Activated CD4-positive, alpha-beta T cell treated with anti-CD3 and anti-CD28 coated beads for 1 hour (primary cell): ENCODE results near the gene SLC29A2.
"Not testable (repeated sequence)": the region's sequence is repeated elsewhere in the genome, so short reads cannot be mapped to it uniquely, and the experiment has no call there.

Source experiments
- DNase-seq: peaks from one replicate; pipeline ENCODE4 v3.0.0-alpha.2; 2020

SLC29A2 gene

GRCh38 chr11:66332371-66333219, 39.0 kb downstream of the SLC29A2 start:
- DNase-seq: no peak

- DNase-seq: no peak
Observed at GRCh38 chr11:66331542-66332370, 39.8 kb downstream of the SLC29A2 start.

GRCh38 chr11:66330931-66331330, 40.6 kb downstream of the SLC29A2 start:
- no peak for DNase-seq

DNA sequence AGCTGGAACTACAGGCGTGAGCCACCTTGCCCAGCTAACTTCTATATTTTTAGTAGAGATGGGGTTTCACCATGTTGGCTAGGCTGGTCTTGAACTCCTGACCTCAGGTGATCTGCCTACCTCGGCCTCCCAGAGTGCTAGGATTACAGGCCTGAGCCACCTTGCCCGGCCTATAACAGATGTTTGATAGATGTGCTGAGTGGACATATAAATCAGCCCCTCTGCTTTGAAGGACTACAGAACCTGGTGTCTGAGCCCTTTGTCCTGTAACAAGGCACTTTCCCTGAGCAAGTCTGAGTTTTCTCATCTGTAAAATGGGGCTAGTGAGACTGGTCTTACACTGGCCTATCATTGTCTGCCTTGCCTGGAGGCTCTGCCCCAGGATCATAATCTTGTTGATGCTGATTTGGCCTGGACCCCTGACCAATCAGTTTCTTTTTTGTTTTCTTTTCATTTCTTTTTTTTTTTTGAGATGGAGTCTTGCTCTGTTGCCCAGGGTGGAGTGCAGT, 42.3 kb downstream of the SLC29A2 start:
- DNase-seq: no peak

- peak; percentile 71 for DNase-seq
Observed at GRCh38 chr11:66328302-66329144, 43.0 kb downstream of the SLC29A2 start.

- no peak for DNase-seq
Observed at GRCh38 chr11:66328031-66328301, 43.6 kb downstream of the SLC29A2 start.

DNA sequence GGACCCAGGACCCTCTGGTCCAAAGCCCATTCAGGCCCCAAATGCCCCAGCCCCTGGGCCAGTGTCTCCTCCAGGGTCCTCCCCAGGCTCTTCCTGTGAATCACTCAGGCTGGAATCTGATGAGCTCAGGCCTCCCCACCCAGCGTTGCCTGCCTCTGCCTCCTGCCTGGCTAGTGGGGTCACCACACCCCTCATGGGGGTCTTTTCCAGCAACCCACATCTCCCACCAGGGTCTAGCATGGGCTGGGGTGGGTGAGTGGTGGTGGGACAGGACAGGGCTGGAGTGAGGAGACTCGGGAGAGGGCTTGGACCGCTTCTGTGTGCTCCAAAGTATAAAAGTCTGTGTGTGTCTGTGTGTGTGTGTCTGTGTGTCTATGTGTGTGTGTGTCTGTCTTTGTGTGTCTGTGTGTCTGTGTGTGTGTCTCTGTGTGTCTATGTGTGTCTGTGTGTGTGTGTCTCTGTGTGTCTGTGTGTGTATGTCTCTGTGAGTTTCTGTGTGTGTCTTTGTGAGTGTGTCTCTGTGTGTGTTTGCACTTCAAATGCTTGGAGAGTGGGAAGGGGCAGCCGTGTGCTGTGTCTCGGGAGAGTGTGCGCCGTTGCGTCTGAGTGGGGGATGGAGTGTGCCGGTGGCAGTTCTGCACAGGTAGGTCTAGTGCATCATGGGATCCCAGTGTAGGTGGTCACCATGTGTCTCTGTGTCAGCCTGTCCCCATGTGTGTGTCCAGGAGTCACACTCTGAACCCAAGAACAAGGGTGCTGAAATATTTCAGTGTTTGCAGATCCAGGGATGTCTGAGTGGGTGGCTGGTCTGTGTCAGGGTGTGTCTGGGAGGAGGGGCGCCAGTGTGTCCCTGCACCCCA, 44.2 kb downstream of the SLC29A2 start:
- DNase-seq: no peak

DNA sequence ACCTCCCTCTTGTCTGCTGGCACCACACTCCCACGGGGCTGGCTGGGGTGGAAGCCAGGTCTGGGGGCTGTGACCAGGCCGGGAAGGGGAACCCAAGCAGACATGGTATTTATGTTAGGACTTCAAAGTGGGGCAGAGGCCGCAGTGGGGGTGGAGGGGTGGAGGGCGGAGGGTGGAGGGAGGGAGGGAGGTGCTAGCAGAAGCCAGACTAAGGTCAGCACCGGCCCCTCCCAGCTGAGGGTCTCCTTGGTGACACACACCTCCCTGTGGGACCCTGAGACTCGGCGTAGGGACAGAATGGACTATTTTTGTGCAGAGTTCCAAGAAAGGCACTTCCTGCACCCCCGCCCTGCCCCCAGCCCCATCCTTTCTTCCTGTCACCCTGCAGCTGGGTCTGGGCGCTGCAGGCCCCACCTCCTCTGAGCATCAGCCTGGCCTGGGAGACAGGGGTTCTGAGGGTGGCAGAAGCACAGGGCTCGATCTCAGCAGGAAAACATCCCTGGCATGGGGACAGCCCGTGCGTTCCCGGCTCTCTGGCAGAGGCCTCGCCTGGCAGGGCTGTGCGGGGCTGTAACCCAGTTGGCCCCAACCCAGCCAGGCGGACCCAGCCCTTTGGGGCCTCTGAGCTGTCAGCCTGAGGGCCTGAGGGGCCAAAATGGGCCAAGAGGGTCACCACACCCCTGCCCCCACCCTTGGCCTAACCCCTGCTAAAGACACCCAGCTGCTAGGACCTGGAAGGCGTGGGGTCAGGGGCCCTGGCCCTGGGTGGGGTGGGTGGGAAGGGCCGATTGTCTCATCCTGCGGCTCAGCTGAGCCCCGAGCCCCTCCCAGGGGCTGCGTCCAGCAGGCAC, 45.1 kb downstream of the SLC29A2 start:
- no peak for DNase-seq

- DNase-seq: no peak
Observed at GRCh38 chr11:66325263-66325671, 46.3 kb downstream of the SLC29A2 start.

- DNase-seq: no peak
Observed at GRCh38 chr11:66324664-66325063, 46.9 kb downstream of the SLC29A2 start.

GRCh38 chr11:66323684-66324083, 47.9 kb downstream of the SLC29A2 start:
- no peak for DNase-seq

DNA sequence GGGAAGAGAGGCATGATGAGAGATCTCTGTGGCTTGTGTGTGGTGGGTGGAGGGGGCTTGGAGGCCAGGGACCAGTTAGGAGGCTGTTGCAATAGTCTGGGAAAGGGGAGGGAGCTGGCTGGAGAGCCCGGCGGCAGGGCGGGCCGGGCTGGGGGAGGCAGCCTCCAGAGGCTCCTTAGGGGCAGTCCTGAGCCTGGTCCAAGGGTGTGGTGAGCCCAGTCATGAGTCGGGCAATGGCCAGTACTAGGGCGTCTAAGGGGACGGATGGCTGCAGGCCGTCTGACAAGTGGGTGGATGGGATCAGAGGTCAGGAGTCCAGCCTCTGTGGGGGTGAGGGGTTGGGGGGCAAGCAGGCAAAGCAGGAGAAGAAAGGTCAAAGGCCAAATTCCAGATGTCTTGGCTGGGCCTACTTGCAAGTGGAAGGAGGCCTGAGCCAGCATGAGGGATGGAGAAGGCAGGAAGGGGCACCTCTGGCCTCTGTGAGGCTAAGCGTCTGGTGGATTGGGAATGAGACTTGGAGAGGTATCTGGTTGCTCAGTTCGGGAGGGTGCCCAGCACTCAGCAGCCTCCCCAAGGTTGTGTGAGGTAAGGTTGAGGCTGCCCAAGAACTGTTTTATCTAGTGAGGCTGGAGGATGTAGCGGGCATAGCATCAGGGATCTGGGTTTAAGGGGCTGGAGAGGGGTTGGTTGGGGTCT, 48.7 kb downstream of the SLC29A2 start:
- no peak for DNase-seq

DNA sequence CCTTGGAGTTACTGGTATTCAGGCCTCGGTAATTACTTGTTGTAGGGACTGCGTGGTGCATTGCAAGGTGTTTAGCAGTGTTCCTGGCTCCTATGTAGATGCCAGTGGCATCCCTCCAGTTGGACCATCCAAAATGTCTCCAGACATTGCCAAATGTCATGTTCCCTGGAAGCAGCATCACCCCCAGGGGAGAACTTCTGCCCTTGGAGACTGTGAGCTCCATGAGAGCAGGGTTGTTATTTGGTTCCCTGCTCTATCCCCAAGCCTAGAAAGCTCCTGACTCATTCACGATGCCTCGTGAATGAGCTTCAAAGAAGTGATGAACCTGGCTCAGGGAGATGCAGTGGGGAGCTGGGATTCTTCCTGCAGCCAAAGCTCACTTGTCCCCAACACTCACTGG, 50.0 kb downstream of the SLC29A2 start:
- no peak for DNase-seq

DNA sequence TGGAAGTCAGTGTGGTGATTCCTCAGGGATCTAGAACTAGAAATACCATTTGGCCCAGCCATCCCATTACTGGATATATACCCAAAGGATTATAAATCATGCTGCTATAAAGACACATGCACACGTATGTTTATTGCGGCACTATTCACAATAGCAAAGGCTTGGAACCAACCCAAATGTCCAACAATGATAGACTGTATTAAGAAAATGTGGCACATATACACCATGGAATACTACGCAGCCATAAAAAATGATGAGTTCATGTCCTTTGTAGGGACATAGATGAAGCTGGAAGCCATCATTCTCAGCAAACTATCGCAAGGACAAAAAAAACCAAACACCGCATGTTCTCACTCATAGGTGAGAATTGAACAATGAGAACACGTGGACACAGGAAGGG, 50.8 kb downstream of the SLC29A2 start:
- DNase-seq: not testable (repeated sequence)

DNA sequence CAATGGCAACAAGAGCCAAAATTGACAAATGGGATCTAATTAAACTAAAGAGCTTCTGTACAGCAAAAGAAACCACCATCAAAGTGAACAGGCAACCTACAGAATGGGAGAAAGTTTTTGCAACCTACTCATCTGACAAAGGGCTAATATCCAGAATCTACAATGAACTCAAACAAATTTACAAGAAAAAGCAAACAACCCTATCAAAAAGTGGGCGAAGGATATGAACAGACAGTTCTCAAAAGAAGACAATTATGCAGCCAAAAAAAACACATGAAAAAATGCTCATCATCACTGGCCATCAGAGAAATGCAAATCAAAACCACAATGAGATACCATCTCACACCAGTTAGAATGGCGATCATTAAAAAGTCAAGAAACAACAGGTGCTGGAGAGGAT, 51.3 kb downstream of the SLC29A2 start:
- not testable (repeated sequence) for DNase-seq

DNA sequence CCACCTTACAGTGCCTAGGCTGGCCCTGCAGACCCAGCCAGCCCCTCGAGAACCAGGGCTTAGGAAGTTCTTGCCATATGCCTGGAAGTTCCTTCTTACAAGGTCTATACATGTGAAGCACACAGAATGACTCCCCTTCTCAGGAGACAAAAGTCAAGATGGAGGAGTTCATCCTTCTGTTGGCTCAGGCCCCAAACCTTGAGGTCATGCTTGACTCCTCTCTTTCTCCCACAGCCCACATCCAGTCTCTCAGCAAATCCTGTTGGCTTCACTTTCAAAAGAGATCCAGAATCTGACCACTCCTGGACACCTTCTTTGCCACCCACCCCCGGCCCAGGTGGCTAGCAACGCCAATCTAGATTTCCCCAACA, 53.0 kb downstream of the SLC29A2 start:
- DNase-seq: no peak

GRCh38 chr11:66317723-66318599, 53.6 kb downstream of the SLC29A2 start:
- no peak for DNase-seq

DNA sequence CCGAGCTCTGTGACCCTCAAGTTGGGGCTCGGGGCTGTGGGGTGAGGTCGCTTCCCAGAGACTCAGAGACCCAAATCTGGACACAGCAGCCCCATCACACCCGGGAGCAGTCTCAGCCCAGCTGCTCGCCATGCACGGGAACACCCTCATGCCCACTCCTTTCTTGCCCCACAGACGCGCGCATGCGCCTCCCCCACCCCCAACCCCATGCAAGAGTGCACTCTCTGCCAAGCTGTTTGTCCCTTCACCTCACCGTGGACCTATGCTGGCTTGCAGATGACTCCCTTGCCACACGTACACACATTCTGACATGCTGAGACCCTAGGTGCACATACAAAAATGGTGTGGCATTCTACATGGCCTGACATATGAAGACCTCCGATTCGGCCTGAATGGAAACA, 54.2 kb downstream of the SLC29A2 start:
- no peak for DNase-seq

GRCh38 chr11:66316849-66317251, 54.7 kb downstream of the SLC29A2 start, which contains the start of gene CD248:
CD248 (minus strand) TSS chr11:66317044; CDS start chr11:66317027, 17 bp downstream.
- DNase-seq: no peak
